HG02642 (cell line): ENCODE measurements around the gene MYORG.
"Not testable (repeated sequence)": the region's sequence is repeated elsewhere in the genome, so short reads cannot be mapped to it uniquely, and the experiment has no call there.

Source experiments
- ATAC-seq: cut with Tn5 transposase; IDR thresholded peaks from one replicate; pipeline ENCODE4 v1.9.1; 2021; ENCODE audit warnings: mild to moderate bottlenecking; ENCODE audit not compliant: unreplicated experiment, poor library complexity

MYORG gene

GRCh38 chr9:34370970-34371880 lies 5.5 kb downstream of the MYORG start:
- ATAC-seq = no peak

GRCh38 chr9:34370335-34370969 lies 6.2 kb downstream of the MYORG start:
- ATAC-seq = no peak

GRCh38 chr9:34369636-34370035 lies 7.1 kb downstream of the MYORG start:
- no peak for ATAC-seq

GRCh38 chr9:34368796-34369195 lies 7.9 kb downstream of the MYORG start:
- not testable (repeated sequence) for ATAC-seq

GRCh38 chr9:34367751-34368410 lies 8.8 kb downstream of the MYORG start:
- ATAC-seq = not testable (repeated sequence)

- ATAC-seq = no peak
Observed at GRCh38 chr9:34366365-34366764, 10.3 kb downstream of the MYORG start.

- ATAC-seq = no peak
Observed at GRCh38 chr9:34365282-34365681, 11.4 kb downstream of the MYORG start.

- no peak for ATAC-seq
Observed at GRCh38 chr9:34363619-34364351, 12.9 kb downstream of the MYORG start.

GRCh38 chr9:34362614-34363214 lies 14.0 kb downstream of the MYORG start:
- no peak for ATAC-seq

- not testable (repeated sequence) for ATAC-seq
Observed at GRCh38 chr9:34352957-34353356, 23.7 kb downstream of the MYORG start.

- ATAC-seq = not testable (repeated sequence)
Observed at GRCh38 chr9:34352122-34352652, 24.5 kb downstream of the MYORG start.

- no peak for ATAC-seq
Observed at GRCh38 chr9:34349324-34349723, 27.4 kb downstream of the MYORG start.

- ATAC-seq = no peak
Observed at GRCh38 chr9:34347800-34348158, 28.9 kb downstream of the MYORG start.

GRCh38 chr9:34346873-34347799 lies 29.6 kb downstream of the MYORG start:
- ATAC-seq = no peak

- ATAC-seq = no peak
Observed at GRCh38 chr9:34343605-34344004, 33.1 kb downstream of the MYORG start.

- ATAC-seq = no peak
Observed at GRCh38 chr9:34343090-34343489, 33.6 kb downstream of the MYORG start.

- no peak for ATAC-seq
Observed at GRCh38 chr9:34341659-34342295, 34.9 kb downstream of the MYORG start.

GRCh38 chr9:34338665-34339385 lies 37.9 kb downstream of the MYORG start:
- no peak for ATAC-seq
